ENCODE measurements around the gene HOXA13.
A peak's percentile ranks its signal among the peaks of the same experiment; 100 is the strongest.

Gene HOXA13

DNA sequence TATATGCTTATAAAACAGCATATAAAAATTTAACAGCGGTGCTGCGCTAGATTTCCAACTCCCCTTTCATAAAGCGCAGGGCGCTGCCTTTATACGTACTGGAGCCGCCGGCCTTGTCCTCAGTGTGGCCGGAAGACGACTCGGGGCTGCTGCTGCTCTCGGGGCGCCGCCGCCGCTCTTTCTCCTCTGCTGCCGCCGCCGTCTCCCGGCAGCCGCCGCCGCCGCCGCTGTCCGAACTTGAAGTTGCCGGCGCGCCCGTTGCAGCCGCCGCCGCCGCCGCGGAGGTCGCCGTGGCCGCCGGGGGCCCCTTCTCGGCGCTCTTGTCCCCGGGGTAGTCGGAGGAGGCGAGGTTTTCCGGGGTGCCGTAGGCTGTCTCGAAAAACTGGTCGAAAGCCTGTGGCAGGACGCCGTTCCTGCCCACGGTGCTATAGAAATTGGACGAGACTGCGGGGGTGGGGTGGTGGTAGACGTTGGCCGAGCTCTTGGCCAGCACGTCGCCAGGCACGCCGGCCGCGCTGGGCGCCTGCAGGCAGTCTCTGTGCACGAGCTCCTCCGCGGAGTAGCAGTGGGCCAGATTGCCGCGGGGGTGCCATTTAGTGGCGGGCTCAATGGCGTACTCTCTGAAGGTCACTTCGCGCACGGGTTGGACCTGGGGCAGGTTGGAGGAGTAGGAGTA lies 15.4 kb downstream of the HOXA13 start:
- ChIA-PET POLR2A (ENCODE audit: low non-redundant PET) (interaction anchor here (1.1 kb wide), 1 partner anchor 12 kb away, joined by 4 read pairs; no protein-coding TSS in a partner anchor), CTCF (interaction anchor here (0.6 to 1.3 kb wide), 6 partner anchors 8 to 53 kb away, joined by 3 to 5 read pairs (median 3); no protein-coding TSS in a partner anchor)
- TF ChIP-seq, protein P1, sequence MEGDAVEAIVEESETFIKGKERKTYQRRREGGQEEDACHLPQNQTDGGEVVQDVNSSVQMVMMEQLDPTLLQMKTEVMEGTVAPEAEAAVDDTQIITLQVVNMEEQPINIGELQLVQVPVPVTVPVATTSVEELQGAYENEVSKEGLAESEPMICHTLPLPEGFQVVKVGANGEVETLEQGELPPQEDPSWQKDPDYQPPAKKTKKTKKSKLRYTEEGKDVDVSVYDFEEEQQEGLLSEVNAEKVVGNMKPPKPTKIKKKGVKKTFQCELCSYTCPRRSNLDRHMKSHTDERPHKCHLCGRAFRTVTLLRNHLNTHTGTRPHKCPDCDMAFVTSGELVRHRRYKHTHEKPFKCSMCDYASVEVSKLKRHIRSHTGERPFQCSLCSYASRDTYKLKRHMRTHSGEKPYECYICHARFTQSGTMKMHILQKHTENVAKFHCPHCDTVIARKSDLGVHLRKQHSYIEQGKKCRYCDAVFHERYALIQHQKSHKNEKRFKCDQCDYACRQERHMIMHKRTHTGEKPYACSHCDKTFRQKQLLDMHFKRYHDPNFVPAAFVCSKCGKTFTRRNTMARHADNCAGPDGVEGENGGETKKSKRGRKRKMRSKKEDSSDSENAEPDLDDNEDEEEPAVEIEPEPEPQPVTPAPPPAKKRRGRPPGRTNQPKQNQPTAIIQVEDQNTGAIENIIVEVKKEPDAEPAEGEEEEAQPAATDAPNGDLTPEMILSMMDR (conservative IDR thresholded peaks at IDR 0.05; ENCODE audit: low read depth) = no peak
- DNase-seq (ENCODE audit: low spot score) = no peak
- H3K27ac ChIP-seq = peak overlapping the region; percentile 98

DNA sequence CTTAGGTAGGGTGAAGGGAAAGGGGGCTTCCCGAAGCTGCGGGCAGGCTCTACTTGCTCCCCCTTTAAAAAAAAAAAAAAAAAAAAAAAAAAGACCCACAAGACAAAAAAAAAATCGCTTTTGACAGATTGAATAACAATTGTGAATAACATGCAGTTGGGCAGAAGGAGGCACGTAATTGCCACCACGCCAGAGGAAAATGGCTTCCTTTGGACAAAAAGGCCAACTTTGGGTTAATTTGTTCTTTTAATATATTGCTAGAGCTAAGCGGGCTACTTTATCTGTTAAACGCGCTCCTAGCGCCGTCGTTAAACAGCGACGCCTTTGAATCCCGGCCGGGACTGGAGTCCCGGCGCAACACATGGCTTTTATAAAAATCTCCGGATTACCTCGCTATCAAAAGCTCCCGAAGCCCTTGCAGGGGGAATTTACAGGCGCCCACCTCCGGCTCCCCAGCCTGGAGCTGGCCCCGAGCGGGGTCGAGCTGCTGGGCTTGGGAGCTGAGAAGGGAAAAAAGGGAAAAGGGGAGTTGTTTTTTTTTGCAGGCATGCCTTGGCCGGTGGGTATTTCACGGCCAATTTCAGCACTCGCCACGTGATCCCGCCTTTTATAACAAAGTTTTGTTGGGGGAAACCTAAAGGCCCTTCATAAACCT lies 16.1 kb downstream of the HOXA13 start:
- H3K27ac ChIP-seq = peak overlapping the region; percentile 98
- TF ChIP-seq, protein P1 (conservative IDR thresholded peaks at IDR 0.05; ENCODE audit: low read depth) = no peak
- CTCF ChIA-PET = interaction anchor here (0.6 to 1.3 kb wide), 9 partner anchors 8 to 1206 kb away, joined by 3 to 6 read pairs (median 3); no protein-coding TSS in a partner anchor
- no peak for DNase-seq (ENCODE audit: low spot score)
- POLR2A ChIA-PET (ENCODE audit: low non-redundant PET) = interaction anchor here (0.7 to 1.1 kb wide), 2 partner anchors 11 to 459 kb away, joined by 4 to 11 read pairs; no protein-coding TSS in a partner anchor

DNA sequence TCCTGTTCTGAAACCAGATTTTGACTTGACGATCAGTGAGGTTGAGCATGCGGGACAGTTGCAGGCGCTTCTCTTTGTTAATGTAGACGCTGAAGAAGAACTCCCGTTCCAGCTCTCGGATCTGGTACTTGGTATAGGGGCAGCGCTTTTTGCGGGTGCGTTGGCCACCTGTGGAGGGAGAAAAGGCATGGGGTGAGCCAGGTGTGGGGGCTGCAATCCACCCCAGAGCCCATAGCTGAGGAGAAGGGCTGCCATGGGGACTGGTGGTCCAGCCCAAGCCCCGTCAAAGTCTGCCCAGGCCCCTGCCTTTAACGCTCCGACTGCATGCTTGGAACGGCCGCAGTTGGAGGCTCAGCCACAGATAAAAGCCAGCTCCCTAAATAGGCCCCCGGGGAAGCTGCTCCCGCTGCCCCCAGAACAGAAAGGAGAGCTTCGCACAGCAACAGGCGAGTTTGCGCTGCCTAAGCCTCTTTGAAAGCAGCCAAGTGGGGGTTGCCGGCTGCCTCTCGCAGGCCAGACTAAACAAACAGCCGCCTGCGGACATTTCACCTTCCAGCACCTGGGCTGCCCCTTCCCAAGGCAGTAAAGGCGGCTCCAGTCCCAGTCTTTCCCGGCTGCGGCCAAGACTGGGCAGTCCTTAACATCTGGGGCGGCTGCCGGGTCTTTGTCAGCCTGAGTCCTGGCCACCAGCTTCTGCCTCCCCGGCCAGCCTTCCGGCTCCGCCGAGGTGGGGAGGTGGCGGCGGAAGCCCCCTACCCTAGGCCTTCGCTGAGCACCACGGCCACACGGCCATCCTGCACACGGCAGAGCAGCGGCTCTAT lies 16.8 kb downstream of the HOXA13 start:
- H3K27ac ChIP-seq = peak overlapping the region; percentile 98
- ChIA-PET CTCF (interaction anchor here (0.5 to 1.3 kb wide), 9 partner anchors 7 to 1207 kb away, joined by 3 to 6 read pairs (median 3); no protein-coding TSS in a partner anchor), POLR2A (ENCODE audit: low non-redundant PET) (interaction anchor here (0.7 kb wide), 1 partner anchor 459 kb away, joined by 11 read pairs; no protein-coding TSS in a partner anchor)
- no peak for DNase-seq (ENCODE audit: low spot score)
- TF ChIP-seq, protein P1 (conservative IDR thresholded peaks at IDR 0.05; ENCODE audit: low read depth) = no peak

DNA sequence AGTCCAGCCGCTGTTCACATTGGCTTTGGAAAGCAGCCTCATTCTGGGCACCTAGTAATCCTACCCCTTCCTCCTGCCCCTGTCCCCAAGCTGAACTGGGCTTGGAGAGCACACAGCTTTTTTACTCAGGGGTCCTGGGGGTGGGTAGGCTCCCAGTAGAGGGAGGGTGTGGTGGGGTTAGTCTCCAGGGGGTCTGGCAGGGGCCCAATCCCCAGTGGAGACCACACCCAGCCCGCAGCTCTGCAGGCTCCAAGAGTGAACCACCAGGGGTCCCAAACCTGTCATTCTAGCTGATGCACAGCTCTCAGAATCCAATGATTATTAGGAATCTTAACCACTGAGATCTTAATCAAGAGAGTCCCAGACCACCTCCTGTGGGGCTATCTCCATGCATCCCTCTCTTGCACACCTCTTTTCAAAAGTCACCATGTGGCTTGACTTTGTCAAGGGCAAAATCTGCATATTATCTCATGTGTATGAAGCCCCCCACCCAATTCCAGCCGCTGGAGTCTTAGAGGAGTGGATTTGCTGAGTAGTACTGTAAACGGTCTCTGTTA lies 17.5 kb downstream of the HOXA13 start:
- DNase-seq (ENCODE audit: low spot score) = no peak
- POLR2A ChIA-PET (ENCODE audit: low non-redundant PET) = no interaction called here
- CTCF ChIA-PET = interaction anchor here (0.7 to 0.9 kb wide), 3 partner anchors 10 to 18 kb away, joined by 3 to 5 read pairs (median 3); no protein-coding TSS in a partner anchor
- TF ChIP-seq, protein P1 (conservative IDR thresholded peaks at IDR 0.05; ENCODE audit: low read depth) = no peak
- peak overlapping the region; percentile 98 for H3K27ac ChIP-seq

DNA sequence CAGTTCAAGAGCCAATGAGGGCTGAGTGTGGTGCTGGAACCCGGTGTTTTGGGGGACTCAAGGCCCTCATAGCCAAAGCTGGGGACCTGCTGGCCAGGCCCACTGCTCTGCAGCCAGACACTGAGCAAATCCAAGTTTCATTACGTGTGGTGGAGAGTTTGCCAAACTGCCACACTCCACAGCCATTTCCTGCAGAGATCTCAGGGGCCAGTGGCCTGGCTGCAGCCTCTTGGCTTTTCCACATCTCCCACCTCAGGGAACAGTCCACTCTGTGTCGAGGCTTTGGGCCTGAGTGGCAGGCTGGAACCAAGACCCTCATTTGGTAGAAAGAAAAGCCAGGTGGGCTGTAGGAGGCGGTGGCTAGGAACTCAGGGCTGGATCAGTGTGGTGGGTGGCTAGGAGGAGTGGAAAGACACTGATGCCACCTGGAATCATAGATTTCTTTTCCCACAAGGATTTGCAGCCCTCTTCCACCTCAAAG lies 18.1 kb downstream of the HOXA13 start:
- POLR2A ChIA-PET (ENCODE audit: low non-redundant PET) = no interaction called here
- H3K27ac ChIP-seq = peak overlapping the region; percentile 98
- CTCF ChIA-PET = interaction anchor here (0.9 kb wide), 1 partner anchor 10 kb away, joined by 5 read pairs; no protein-coding TSS in a partner anchor
- TF ChIP-seq, protein P1 (conservative IDR thresholded peaks at IDR 0.05; ENCODE audit: low read depth) = no peak
- no peak for DNase-seq (ENCODE audit: low spot score)
